ENCODE measurements around the gene NAA11.

Gene NAA11

GRCh38 chr4:79308137-79308536 lies 17.7 kb downstream of the NAA11 start:
- H3K4me3 ChIP-seq (ENCODE audit: low read length in 2 of 2) = no peak overlapping the region
- WGBS, 2 donors (ENCODE audit: extremely low coverage in 2 of 2, insufficient read length in 2 of 2, insufficient replicate concordance in 1 of 2) = no CpG with 5 or more reads among the region's 4 CpGs
- no peaks in the 10 kb centered on the region for H3K27me3 ChIP-seq (ENCODE audit: control insufficient read depth in 3 of 3, insufficient read depth in 3 of 3, low read depth in 1 of 3, low read length in 3 of 3)

GRCh38 chr4:79306795-79307194 lies 19.1 kb downstream of the NAA11 start:
- H3K4me1 ChIP-seq (ENCODE audit: control insufficient read depth in 2 of 2, insufficient read depth in 1 of 2, low read depth in 1 of 2, low read length in 2 of 2) = no peaks in the 10 kb centered on the region
- DNase-seq (ENCODE audit: low spot score) = no peak
- H3K27ac ChIP-seq (replicated peaks; ENCODE audit: low read length) = no peak overlapping the region
- no peak overlapping the region for H4K91ac ChIP-seq (ENCODE audit: low read depth, low read length, poor library complexity)
- H3K9ac ChIP-seq (ENCODE audit: low read depth, low read length, poor library complexity) = no peak overlapping the region
- H4K8ac ChIP-seq (ENCODE audit: low read depth, low read length) = no peak overlapping the region
- H3K23ac ChIP-seq (ENCODE audit: low read depth, low read length, poor library complexity) = no peak overlapping the region
- H3K79me1 ChIP-seq (ENCODE audit: low read depth, low read length) = no peaks in the 10 kb centered on the region
- no peak overlapping the region for H3K4me3 ChIP-seq (ENCODE audit: low read length in 2 of 2)
- no CpG with 5 or more reads among the region's 3 CpGs for WGBS, 2 donors (ENCODE audit: extremely low coverage in 2 of 2, insufficient read length in 2 of 2, insufficient replicate concordance in 1 of 2)
- no peaks in the 10 kb centered on the region for H3K27me3 ChIP-seq (ENCODE audit: control insufficient read depth in 3 of 3, insufficient read depth in 3 of 3, low read depth in 1 of 3, low read length in 3 of 3)
- H2BK5ac ChIP-seq (ENCODE audit: low read length) = no peak overlapping the region
- H3K4ac ChIP-seq (ENCODE audit: low read length) = no peak overlapping the region
- H2BK120ac ChIP-seq (ENCODE audit: low read depth, low read length) = no peak overlapping the region
- no peaks in the 10 kb centered on the region for H3K36me3 ChIP-seq (replicated peaks in 1 of 2; ENCODE audit: control insufficient read depth in 2 of 2, insufficient read depth in 2 of 2, low read length in 2 of 2)
- H3K9me3 ChIP-seq (replicated peaks in 1 of 2; ENCODE audit: control insufficient read depth in 2 of 2, insufficient read depth in 1 of 2, low read depth in 1 of 2, low read length in 2 of 2) = no peaks in the 10 kb centered on the region
- no peak overlapping the region for H3K14ac ChIP-seq (ENCODE audit: low read length)
- H2AFZ ChIP-seq (ENCODE audit: low read length) = no peak overlapping the region
- H2AK5ac ChIP-seq (ENCODE audit: low read depth, low read length) = no peak overlapping the region
- no peak overlapping the region for H3K18ac ChIP-seq (ENCODE audit: low read length)
- H2BK12ac ChIP-seq (ENCODE audit: low read length) = no peak overlapping the region
- no peak overlapping the region for H2BK15ac ChIP-seq (ENCODE audit: low read length)
- H3K4me2 ChIP-seq (ENCODE audit: insufficient read depth, low read length, poor library complexity, severe bottlenecking) = no peak overlapping the region

More at GRCh38 chr4:79308137-79308536, 17.7 kb downstream of the NAA11 start:
- Histone ChIP-seq H4K91ac (ENCODE audit: low read depth, low read length, poor library complexity) (no peak overlapping the region), H2AFZ (ENCODE audit: low read length) (no peak overlapping the region), H3K79me1 (ENCODE audit: low read depth, low read length) (no peaks in the 10 kb centered on the region), H2BK12ac (ENCODE audit: low read length) (no peak overlapping the region), H3K14ac (ENCODE audit: low read length) (no peak overlapping the region), H3K9me3 (replicated peaks in 1 of 2; ENCODE audit: control insufficient read depth in 2 of 2, insufficient read depth in 1 of 2, low read depth in 1 of 2, low read length in 2 of 2) (no peaks in the 10 kb centered on the region), H3K4ac (ENCODE audit: low read length) (no peak overlapping the region), H2BK15ac (ENCODE audit: low read length) (no peak overlapping the region), H3K9ac (ENCODE audit: low read depth, low read length, poor library complexity) (no peak overlapping the region), H3K36me3 (replicated peaks in 1 of 2; ENCODE audit: control insufficient read depth in 2 of 2, insufficient read depth in 2 of 2, low read length in 2 of 2) (no peaks in the 10 kb centered on the region), H2BK5ac (ENCODE audit: low read length) (no peak overlapping the region), H4K8ac (ENCODE audit: low read depth, low read length) (no peak overlapping the region), H3K23ac (ENCODE audit: low read depth, low read length, poor library complexity) (no peak overlapping the region), H3K4me1 (ENCODE audit: control insufficient read depth in 2 of 2, insufficient read depth in 1 of 2, low read depth in 1 of 2, low read length in 2 of 2) (no peaks in the 10 kb centered on the region), H2BK120ac (ENCODE audit: low read depth, low read length) (no peak overlapping the region), H2AK5ac (ENCODE audit: low read depth, low read length) (no peak overlapping the region), H3K18ac (ENCODE audit: low read length) (no peak overlapping the region), H3K4me2 (ENCODE audit: insufficient read depth, low read length, poor library complexity, severe bottlenecking) (no peak overlapping the region), H3K27ac (replicated peaks; ENCODE audit: low read length) (no peak overlapping the region)
- DNase-seq (ENCODE audit: low spot score) = no peak

GRCh38 chr4:79300280-79300679 lies 25.6 kb downstream of the NAA11 start:
- H2BK120ac ChIP-seq (ENCODE audit: low read depth, low read length) = no peak overlapping the region
- no peak overlapping the region for H2BK15ac ChIP-seq (ENCODE audit: low read length)
- no peak overlapping the region for H2BK12ac ChIP-seq (ENCODE audit: low read length)
- no peaks in the 10 kb centered on the region for H3K9me3 ChIP-seq (replicated peaks in 1 of 2; ENCODE audit: control insufficient read depth in 2 of 2, insufficient read depth in 1 of 2, low read depth in 1 of 2, low read length in 2 of 2)
- 100% methylated on average over 1 of the region's 2 CpGs; no CpG with 5 or more reads in 1 of the 2 donors for WGBS, 2 donors (ENCODE audit: extremely low coverage in 2 of 2, insufficient read length in 2 of 2, insufficient replicate concordance in 1 of 2)
- no peak overlapping the region for H4K91ac ChIP-seq (ENCODE audit: low read depth, low read length, poor library complexity)
- H4K8ac ChIP-seq (ENCODE audit: low read depth, low read length) = no peak overlapping the region
- no peak overlapping the region for H3K18ac ChIP-seq (ENCODE audit: low read length)
- H3K4me3 ChIP-seq (ENCODE audit: low read length in 2 of 2) = no peak overlapping the region
- no peak overlapping the region for H3K4me2 ChIP-seq (ENCODE audit: insufficient read depth, low read length, poor library complexity, severe bottlenecking)
- H3K79me1 ChIP-seq (ENCODE audit: low read depth, low read length) = no peaks in the 10 kb centered on the region
- no peak overlapping the region for H3K9ac ChIP-seq (ENCODE audit: low read depth, low read length, poor library complexity)
- no peak overlapping the region for H2BK5ac ChIP-seq (ENCODE audit: low read length)
- no peaks in the 10 kb centered on the region for H3K27me3 ChIP-seq (ENCODE audit: control insufficient read depth in 3 of 3, insufficient read depth in 3 of 3, low read depth in 1 of 3, low read length in 3 of 3)
- no peak overlapping the region for H2AK5ac ChIP-seq (ENCODE audit: low read depth, low read length)
- no peak overlapping the region for H2AFZ ChIP-seq (ENCODE audit: low read length)
- no peak overlapping the region for H3K14ac ChIP-seq (ENCODE audit: low read length)
- H3K4me1 ChIP-seq (ENCODE audit: control insufficient read depth in 2 of 2, insufficient read depth in 1 of 2, low read depth in 1 of 2, low read length in 2 of 2) = no peaks in the 10 kb centered on the region
- H3K27ac ChIP-seq (replicated peaks; ENCODE audit: low read length) = no peak overlapping the region
- no peak overlapping the region for H3K23ac ChIP-seq (ENCODE audit: low read depth, low read length, poor library complexity)
- no peak overlapping the region for H3K4ac ChIP-seq (ENCODE audit: low read length)
- DNase-seq (ENCODE audit: low spot score) = no peak
- no peaks in the 10 kb centered on the region for H3K36me3 ChIP-seq (replicated peaks in 1 of 2; ENCODE audit: control insufficient read depth in 2 of 2, insufficient read depth in 2 of 2, low read length in 2 of 2)

GRCh38 chr4:79298484-79298883 lies 27.4 kb downstream of the NAA11 start:
- Histone ChIP-seq H3K4me2 (ENCODE audit: insufficient read depth, low read length, poor library complexity, severe bottlenecking) (no peak overlapping the region), H3K4ac (ENCODE audit: low read length) (no peak overlapping the region), H3K79me1 (ENCODE audit: low read depth, low read length) (no peaks in the 10 kb centered on the region), H3K9me3 (replicated peaks in 1 of 2; ENCODE audit: control insufficient read depth in 2 of 2, insufficient read depth in 1 of 2, low read depth in 1 of 2, low read length in 2 of 2) (no peaks in the 10 kb centered on the region), H3K14ac (ENCODE audit: low read length) (peak overlapping the region; percentile 31), H2AK5ac (ENCODE audit: low read depth, low read length) (no peak overlapping the region), H2AFZ (ENCODE audit: low read length) (peak overlapping the region; percentile 5), H2BK5ac (ENCODE audit: low read length) (no peak overlapping the region), H3K4me3 (ENCODE audit: low read length in 2 of 2) (peak overlapping the region in 1 of 2 donors; percentile 9), H4K91ac (ENCODE audit: low read depth, low read length, poor library complexity) (no peak overlapping the region), H3K9ac (ENCODE audit: low read depth, low read length, poor library complexity) (no peak overlapping the region), H2BK120ac (ENCODE audit: low read depth, low read length) (no peak overlapping the region), H3K4me1 (ENCODE audit: control insufficient read depth in 2 of 2, insufficient read depth in 1 of 2, low read depth in 1 of 2, low read length in 2 of 2) (no peaks in the 10 kb centered on the region), H2BK15ac (ENCODE audit: low read length) (peak overlapping the region; percentile 8), H3K27me3 (ENCODE audit: control insufficient read depth in 3 of 3, insufficient read depth in 3 of 3, low read depth in 1 of 3, low read length in 3 of 3) (no peaks in the 10 kb centered on the region), H3K36me3 (replicated peaks in 1 of 2; ENCODE audit: control insufficient read depth in 2 of 2, insufficient read depth in 2 of 2, low read length in 2 of 2) (no peaks in the 10 kb centered on the region), H4K8ac (ENCODE audit: low read depth, low read length) (no peak overlapping the region), H3K18ac (ENCODE audit: low read length) (no peak overlapping the region), H2BK12ac (ENCODE audit: low read length) (no peak overlapping the region), H3K27ac (replicated peaks; ENCODE audit: low read length) (no peak overlapping the region), H3K23ac (ENCODE audit: low read depth, low read length, poor library complexity) (no peak overlapping the region)
- WGBS, 2 donors (ENCODE audit: extremely low coverage in 2 of 2, insufficient read length in 2 of 2, insufficient replicate concordance in 1 of 2) = no CpG with 5 or more reads among the region's 6 CpGs
- no peak for DNase-seq (ENCODE audit: low spot score)

All from neuronal stem cell (in vitro differentiated cells).